Ramos (cell line): ENCODE data around the gene SLC10A4.
"Not testable (repeated sequence)": the region's sequence is repeated elsewhere in the genome, so short reads cannot be mapped to it uniquely, and the experiment has no call there.

Source experiments
- in situ Hi-C: fragments of 300-500 bp; cut with MboI; formaldehyde crosslinking; loops from one replicate; pipeline ENCODE4 v1.14.3; 2022; ENCODE audit warnings: low sequenced_read_pairs; ENCODE audit not compliant: unreplicated experiment

Gene SLC10A4, protein sequence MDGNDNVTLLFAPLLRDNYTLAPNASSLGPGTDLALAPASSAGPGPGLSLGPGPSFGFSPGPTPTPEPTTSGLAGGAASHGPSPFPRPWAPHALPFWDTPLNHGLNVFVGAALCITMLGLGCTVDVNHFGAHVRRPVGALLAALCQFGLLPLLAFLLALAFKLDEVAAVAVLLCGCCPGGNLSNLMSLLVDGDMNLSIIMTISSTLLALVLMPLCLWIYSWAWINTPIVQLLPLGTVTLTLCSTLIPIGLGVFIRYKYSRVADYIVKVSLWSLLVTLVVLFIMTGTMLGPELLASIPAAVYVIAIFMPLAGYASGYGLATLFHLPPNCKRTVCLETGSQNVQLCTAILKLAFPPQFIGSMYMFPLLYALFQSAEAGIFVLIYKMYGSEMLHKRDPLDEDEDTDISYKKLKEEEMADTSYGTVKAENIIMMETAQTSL

DNA sequence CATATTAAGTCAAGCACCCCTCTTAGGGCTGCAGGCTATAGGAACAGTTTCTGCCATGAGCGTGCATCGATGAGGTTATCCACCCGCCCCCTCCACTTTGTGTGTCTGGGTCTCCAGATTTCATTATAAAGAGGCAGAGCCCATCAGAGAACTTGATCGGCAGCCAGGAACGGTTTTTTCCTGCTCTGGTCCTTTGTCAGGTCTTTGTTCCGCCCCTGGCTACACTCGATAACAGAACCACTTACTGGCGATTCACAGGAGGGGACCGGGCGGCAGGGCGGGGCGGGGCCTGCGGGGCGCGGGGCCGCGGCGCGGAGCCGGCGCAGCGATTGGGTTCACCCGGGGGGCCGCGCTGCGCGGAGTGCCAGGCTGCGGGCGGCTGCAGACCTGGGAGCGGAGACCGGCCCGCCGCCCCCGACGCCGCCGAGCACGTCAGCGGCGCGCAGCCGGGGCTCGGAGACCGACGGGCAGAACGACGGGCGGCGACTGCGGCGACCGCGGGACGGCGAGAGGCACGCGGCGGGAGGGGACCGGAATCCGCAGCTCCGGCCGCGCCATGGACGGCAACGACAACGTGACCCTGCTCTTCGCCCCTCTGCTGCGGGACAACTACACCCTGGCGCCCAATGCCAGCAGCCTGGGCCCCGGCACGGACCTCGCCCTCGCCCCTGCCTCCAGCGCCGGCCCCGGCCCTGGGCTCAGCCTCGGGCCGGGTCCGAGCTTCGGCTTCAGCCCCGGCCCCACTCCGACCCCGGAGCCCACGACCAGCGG is at the start of gene SLC10A4:
SLC10A4 (plus strand) TSS at position 338 of the 771 bp plus-strand sequence; CDS start at position 557, 219 bp downstream.
- in situ Hi-C loops: no loop called here

DNA sequence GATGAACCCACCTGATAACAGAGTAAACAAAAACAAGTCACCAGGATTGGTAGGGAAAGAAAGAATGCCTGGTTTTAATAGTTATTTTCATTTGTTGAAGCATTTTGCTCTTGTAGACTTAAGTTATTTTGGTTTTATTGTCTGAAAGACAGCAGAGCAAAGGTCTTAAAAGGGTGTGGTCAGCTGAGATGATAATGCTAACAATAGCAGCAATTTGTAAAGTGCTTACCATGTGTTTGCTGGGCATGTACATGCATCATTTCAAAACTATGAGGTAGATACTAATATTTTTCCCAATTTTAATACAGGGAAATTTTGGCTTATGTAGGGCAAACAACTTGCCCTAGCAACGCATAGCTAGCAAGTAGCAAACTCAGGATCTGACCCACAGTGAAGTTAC is 46.8 kb upstream of the SLC10A4 start:
- in situ Hi-C loops: no loop called here

DNA sequence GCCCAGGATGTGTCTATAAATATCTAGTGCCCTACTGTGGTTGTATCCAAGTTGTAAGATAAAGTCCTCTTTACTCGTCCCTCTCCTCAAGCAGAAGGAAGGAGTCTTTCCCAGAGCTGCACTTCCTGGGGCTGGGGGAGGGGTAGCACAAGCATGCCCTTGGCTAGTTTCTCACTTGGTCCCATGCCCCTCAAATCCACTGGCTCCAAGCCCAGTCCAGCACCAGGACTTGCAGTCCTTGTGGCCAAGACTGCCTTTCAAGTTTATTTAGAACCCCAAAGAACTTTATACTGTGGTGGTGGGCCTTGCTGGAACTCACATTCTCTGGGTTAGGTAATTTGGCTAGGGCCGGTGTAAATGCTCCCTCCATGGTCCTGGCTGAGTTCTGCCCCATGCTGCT is 43.2 kb upstream of the SLC10A4 start:
- in situ Hi-C loops: no loop called here

DNA sequence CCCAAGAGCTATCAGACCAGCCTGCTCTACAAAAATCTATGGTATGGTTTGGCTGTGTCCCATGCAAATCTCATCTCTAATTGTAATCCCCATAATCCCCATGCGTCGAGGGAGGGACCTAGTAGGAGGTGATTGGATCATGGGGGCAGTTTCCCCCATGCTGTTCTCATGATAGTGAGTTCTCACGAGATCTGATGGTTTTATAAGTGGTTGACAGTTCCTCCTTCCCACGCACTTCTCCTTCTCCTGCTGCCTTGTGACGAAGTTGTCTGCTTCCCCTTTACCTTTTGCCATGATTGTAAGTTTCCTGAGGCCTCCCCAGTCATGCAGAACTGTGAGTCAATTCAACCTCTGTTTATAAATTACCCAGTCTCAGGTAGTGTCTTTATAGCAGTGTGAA is 42.2 kb upstream of the SLC10A4 start:
- in situ Hi-C loops: not testable (repeated sequence)

DNA sequence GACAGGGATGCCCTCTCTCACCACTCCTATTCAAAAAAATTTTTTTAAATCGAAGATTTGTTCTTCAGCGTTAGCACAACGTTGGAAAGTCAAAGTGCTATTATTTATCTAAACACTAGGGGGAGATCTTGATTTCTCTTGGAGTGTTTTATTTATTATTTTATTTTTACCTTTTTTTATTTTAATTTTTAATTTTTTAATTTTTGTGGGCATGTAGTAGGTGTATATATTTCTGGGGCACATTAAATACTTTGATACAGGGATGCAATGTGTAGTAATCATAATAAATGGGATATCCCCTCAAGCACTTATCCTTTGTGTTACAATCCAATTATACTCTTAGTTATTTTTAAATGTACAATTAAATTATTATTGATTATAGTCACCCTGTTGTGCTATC is 37.4 kb upstream of the SLC10A4 start:
- in situ Hi-C loops: no loop called here

DNA sequence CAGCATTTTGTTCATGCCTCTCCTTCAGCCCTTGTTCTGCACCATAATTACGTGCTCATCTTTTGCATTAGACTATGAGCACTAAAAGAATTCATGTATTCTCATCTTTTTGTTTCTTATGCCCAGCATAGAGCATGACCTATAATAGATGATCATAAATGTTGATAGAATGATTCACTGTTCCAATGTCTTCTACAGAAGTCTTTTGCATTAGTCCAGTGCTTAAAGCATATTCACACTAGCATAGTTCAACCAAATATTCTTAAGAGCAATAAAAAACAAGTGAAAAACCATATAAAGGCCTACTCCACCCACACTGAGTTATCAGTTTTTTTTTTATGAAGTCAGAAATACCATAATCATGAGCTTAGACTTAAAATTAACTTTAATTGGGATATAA is 36.5 kb upstream of the SLC10A4 start:
- in situ Hi-C loops: no loop called here

DNA sequence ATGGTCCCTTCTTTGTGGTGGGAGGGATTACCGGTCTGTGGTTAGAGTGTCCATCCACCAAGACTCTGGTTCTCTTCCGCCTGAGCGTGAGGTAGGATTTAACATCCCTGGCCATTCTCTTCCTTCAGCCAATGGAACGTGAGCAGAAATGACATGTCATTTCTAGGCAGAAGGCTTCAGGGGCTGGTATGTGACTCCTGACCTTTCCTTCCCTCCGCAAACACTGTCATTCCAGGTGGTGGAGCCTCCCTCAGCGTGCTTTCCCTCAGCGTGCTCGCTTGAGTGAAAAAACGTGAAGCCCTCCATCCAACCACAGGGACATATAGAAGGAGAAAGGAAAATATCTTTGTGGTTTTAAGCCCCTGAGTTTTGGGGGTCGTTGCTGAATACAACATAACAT is 34.0 kb upstream of the SLC10A4 start:
- in situ Hi-C loops: no loop called here

DNA sequence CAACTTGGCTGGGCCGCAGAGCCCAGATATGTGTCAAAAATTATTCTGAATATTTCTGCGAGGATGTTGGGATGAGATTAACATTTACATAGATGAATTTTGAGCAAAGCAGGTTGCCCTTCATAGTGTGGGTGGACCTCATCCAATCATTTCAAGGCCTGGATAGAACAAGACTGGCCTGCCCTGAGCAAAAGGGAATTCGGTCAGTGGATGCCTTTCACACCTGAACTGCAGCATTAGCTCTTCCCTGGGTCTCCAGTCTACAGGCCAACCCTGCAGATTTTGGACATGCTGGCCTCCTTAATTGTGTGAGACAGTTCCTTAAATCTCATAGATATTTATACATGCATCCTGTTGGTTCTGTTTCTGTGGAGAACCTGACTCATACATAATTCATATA is 32.4 kb upstream of the SLC10A4 start:
- in situ Hi-C loops: no loop called here

DNA sequence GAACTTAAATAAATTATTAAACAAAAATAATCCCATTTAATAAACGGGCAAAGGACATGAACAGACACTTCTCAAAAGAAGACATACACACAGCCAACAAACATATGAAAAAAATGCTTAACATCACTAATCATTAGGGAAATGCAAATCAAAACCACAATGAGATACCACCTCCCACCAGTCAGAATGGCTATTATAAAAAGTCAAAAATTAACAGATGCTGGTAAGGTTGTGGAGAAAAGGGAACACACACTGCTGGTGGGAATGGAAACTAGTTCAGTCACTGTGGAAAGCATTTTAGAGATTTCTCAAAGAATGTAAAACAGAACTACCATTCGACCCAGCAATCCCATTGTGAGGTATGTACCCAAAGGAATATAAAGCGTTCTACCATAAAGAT is 31.5 kb upstream of the SLC10A4 start:
- in situ Hi-C loops: not testable (repeated sequence)

DNA sequence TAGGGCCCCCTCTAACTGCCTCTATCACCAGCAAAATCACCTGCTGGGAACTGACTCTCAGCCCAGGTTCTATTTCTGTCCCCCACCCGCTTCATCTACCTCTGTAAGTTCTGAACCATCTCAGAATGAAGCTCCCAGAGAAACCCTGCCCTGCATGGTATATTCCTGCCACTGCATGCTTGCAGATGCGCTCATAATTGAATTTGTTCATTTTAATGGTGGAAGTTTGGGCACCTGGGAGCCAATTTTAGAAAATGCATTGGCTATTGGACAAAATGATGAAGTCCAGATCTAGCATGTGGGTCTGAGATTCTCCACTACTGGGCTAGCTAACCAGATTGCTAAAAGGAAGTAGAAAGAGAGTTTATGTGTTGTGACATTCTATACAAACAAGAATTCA is 28.6 kb upstream of the SLC10A4 start:
- in situ Hi-C loops: no loop called here

DNA sequence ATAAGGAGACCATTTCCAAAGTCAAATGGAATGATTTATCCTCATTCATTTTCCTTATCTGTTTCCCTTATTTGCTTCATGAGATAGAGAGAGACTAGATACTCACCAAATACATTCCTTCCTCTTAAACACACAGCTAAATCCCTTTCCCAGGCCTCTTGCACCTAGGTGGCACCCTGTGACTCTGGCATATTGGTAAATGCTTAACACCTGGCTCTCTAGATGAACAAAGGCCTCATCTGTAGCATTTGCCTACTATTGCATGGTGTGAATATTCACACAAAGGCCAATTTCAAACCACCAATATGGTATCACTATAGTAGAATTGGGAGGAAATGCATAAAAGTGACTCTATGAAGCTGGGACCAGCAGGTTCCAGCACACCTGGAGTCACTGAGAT is 22.1 kb upstream of the SLC10A4 start:
- in situ Hi-C loops: no loop called here

DNA sequence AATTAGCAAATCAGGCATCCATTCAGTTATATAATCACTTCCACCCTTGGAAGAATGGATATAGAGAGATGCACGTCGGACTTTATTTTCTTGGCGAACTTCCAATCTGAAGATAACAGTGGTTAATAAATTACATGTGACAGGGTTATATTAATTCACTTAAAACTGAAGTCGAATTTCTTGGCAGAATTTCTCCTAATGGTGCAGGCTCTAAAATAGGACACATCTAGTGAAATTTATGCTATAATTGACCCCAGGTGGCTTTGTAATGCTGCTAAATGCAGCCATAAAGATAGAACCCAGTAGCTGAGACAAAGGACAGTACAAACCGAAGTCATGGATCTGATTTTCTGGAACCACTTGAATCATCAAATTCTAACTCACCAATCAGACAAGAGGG is 20.8 kb upstream of the SLC10A4 start:
- in situ Hi-C loops: no loop called here

DNA sequence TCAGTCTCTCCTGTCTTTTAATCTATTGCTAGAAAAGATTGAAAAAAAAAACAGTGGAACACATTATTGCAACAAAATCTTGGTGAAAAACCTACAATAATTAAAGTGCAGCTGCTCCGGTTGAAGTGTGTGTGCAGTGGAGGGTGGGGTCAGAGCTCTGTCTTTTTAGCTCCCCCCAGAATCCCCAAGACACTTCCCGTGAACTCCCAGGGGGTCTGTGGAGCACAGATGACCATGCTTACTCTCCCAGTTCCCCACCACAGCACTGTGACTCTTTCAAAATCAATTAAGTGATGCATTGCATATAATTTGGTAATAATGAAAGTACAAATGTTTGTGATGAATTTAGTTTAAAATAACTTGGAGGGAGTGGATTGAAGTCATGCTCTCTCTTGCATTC is 15.7 kb upstream of the SLC10A4 start:
- in situ Hi-C loops: no loop called here

DNA sequence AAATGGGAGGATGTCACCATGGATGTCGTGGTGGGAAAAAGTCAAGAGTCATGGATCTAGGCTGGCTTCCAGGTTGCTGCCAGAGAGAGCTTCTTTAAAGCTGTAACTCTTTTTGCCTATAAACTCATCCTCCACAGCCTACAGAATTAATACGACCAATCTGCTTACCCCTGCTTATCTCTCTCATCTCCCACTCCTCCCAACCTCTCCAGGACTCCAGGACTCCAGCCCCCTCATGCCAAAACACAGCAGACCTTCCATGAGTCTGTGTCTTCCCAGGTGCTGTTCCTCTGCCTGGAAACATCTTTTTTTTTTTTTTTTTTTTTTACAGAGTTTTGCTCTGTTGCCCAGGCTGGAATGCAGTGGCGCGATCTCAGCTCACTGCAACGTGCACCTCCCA is 15.3 kb upstream of the SLC10A4 start:
- in situ Hi-C loops: no loop called here

DNA sequence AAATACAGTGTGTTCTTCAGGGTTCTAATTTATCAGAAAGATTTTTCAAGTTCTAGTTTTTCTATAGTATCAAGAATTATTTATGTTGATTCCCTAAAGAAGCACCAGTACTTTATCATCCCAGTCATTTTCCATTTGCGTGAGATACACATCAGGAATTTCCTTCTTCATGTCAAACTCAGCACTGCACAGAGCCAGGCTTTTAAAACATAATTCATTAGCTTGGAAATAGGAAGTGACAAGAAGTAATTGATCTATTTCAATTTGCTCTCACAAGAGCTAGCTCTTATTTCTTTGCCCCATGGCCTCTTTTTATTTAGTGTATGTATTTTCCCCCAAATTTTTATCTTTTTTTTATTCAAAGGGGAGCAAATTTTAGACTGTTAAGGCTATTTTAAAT is 13.0 kb upstream of the SLC10A4 start:
- in situ Hi-C loops: no loop called here

DNA sequence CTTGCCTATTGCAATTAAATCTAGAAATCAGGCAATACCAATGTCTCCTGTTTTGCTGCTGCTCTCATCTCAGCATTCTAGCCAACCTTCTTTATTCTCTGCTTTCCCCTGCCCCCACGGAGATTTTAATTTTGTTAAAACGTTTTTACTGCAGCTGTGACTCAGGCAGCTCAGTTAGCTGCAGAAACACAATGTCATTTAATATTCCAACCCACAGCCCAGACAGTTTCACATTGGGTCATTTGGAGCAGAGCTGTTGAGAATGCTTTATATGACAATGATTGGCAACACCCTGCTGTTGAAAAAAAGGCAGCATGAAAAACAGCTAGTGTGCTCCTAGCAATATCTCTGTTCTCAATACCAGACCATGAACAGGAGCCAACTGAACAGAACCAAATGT is 12.6 kb upstream of the SLC10A4 start:
- in situ Hi-C loops: no loop called here

DNA sequence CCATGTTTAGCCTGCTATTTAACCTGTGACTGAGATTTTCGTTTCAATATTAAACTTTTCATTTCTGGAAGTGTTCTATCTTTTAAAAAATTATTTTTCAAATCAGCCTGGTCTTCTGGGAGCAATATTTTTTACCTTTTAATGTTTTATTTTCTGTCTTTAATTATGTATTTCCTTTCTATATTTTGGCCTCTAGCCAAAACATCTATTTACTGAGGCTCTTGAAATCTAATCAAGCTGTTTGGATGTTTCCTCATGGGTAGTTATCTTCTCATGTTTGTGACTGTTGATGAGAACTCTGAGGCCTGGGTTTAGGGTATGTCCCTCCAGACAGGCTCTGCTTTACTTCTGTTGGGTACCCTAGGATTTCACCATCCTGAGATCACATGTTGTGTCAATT is 10.3 kb upstream of the SLC10A4 start:
- in situ Hi-C loops: no loop called here

DNA sequence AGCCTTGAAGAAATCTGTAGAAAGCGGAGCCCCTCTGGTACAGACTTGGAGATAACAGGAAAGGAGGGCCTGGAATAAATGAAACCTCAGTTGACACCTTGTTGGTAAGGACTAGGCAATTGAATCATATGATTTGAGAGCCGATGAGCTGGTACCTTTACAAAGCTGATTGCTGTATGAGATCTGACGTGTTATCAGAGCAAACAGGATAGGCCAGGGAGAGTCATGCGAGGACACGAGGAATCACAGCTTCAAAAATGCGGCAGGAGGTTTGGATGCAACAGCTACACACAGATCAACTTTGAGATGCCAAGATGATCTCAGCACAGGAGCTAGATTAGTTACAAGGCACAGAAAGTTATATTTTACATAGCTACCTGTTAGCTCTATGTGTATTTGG is 7.4 kb upstream of the SLC10A4 start:
- in situ Hi-C loops: no loop called here

DNA sequence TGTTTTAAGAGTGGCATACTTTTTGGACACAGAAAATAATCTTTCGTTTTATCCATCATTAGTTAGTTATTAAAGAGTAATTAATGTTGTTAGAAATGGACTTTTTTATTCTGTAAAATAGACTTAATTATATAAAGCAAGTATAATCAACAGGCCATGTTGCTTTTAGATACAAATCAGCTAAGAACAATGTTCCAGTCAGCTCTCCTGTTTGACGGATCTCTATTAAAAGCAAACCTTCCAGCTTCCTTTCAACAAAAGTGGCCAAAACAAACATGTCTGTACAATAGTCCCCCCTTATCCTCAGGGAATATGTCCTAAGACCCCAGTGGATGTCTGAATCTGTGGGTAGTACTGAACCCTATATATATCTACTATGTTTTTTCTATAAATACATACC is 4.9 kb upstream of the SLC10A4 start:
- in situ Hi-C loops: no loop called here

DNA sequence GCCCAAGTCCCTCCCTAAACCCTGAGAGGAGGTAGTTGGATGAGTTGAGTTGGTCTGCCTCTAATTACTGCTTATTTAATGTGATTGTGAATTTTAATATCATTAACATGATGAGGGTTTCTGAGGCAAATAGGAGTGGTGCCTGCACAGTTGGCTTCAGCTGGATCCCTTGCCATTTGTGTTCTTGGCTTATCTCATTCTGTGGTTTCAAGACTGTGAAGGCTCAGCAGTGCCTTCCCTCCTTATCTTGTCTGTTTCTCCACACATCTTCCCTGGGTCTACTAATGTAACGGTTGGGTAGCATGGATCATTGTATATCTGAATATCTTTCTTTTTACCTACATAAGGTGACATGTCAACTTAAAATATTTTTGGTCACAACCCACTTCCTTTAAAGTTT is 1.6 kb upstream of the SLC10A4 start:
- in situ Hi-C loops: no loop called here

DNA sequence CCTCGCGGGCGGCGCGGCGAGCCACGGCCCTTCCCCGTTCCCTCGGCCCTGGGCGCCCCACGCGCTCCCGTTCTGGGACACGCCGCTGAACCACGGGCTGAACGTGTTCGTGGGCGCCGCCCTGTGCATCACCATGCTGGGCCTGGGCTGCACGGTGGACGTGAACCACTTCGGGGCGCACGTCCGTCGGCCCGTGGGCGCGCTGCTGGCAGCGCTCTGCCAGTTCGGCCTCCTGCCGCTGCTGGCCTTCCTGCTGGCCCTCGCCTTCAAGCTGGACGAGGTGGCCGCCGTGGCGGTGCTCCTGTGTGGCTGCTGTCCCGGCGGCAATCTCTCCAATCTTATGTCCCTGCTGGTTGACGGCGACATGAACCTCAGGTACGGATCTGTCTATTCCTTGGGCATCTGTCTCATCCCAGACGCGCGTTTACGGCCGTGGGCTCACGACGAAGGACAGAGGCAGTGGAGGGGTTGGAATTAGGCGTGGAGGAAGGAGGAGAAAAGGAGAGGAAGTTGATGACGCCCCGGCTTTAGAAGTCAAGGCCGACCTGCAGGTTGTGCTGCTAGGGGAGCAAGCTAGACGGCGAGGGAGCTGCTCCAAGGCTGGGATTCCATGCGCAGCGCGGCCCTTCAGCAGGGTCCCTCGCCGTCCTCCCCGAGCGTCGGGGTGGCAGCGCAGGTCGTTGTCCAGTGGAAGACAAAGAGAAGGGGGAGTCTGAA is 792 bp downstream of the SLC10A4 start:
- in situ Hi-C loops: no loop called here
